ENCODE results near the gene RNU6-9. TPM values are rescaled to one million over a fixed set of nuclear protein-coding genes. Genes with fewer than 3 reads are reported as not detected.

The RNU6-9 gene
- total RNA-seq, 1 donor from 2014 or later, result not detected

DNA sequence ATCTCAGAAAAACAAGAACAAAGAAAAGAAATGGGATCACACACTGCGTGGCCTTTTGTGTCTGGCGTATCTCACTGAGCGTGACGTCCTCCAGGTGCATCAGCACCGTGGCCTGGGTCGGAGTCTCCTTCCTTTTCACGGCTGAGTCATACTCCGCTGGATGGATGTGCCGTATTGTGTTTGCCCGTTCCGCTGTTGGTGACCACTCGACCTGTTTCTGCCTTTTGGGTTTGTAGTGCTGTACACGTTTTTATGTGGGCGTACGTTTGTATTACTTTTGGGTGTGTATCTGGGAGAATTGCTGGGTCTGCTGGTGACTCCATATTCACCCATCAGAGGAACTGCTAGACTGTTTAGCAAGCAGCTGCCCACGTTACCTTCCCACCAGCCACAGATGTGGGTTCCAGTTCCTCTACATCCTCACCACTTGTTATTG lies 44.0 kb downstream of the RNU6-9 start:
- DNase-seq, result no peak

GRCh38 chr19:938233-938923 lies 45.1 kb downstream of the RNU6-9 start:
- no peak for DNase-seq

- no peak for DNase-seq
These were observed 46.2 kb downstream of the RNU6-9 start for GRCh38 chr19:939439-939838.

DNA sequence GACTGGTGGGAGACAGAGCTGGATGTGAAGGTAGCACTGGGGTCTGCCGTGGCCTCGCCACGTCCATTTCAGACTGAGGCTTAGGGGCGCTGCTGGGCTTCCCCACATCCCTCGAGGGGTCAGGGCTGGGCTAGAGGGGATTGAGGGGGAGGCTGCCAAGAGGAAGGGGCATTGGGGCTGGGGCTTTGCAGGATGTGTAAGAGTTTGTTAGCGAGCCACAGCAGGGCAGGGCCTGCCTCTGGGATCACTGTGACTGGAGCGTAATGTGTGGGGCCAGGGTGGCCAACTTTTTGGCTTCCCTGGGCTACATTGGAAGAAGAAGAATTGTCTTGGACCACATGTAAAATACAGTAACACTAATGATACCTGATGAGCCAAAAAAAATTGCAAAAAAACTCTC lies 46.6 kb downstream of the RNU6-9 start:
- DNase-seq, result no peak

DNA sequence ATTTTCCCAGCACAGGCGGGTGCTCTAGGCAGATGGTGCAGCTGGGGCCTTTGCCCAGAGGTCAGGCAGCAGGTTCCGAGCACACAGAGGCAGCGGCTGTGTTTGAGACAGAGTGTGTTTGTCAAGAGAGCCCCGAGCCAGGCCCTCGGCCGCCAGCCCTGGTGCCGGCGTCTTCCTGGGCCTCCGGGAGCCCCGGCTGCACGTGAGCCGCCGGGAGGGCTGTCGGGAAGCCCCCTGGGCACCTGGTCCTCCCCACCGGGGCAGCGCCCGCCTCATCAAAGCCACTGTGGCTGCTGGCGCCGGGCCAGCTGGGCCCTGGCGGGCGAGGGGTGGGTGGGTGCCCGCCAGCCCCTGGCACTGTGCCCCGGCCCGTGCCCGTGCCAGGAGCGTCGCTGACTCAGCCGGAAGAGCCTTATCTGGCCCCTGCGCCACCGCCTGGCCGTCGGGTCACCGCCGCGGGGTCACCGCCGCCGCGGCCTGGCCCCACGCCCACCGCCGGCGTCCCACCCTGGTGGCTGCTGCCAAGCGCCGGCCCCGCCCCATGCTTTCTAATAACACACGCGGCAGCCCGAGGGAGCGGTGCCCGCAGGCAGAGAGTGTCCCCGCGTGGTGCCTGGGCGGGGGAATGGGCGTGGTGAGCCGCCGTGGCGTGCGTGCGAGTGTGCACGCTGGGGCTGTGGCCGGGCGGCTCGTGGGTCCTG lies 47.5 kb downstream of the RNU6-9 start:
- DNase-seq, result peak; percentile 72

GRCh38 chr19:941292-942132 lies 48.2 kb downstream of the RNU6-9 start:
- DNase-seq, result no peak

GRCh38 chr19:942133-942645 lies 48.9 kb downstream of the RNU6-9 start:
- DNase-seq, result peak; percentile 69

Other genes starting within 250 kb of the RNU6-9 start
- 25.0 and 38.8 TPM in 2 replicates for gene RNF126, start 230.3 kb upstream of the RNU6-9 start, total RNA-seq
- 7.1 and 8.8 TPM in 2 replicates for gene FSTL3, start 217.1 kb upstream of the RNU6-9 start, total RNA-seq
- gene PRSS57, start 198.0 kb upstream of the RNU6-9 start, total RNA-seq, result not detected in 2 replicates
- 56.3 and 109 TPM in 2 replicates for gene PALM, start 184.5 kb upstream of the RNU6-9 start, total RNA-seq
- 0.05 TPM in 1 of 2 replicates, not detected in the other for gene MISP, start 142.4 kb upstream of the RNU6-9 start, total RNA-seq
- 123 and 212 TPM in 2 replicates for gene PTBP1, start 96.0 kb upstream of the RNU6-9 start, total RNA-seq
- under 0.01 TPM in 1 of 2 replicates, not detected in the other for gene PLPPR3, start 71.5 kb upstream of the RNU6-9 start, total RNA-seq
- gene AZU1, start 65.6 kb upstream of the RNU6-9 start, total RNA-seq, result not detected in 2 replicates
- gene PRTN3, start 52.5 kb upstream of the RNU6-9 start, total RNA-seq, result not detected in 2 replicates
- gene ELANE, start 41.2 kb upstream of the RNU6-9 start, total RNA-seq, result not detected in 2 replicates
- 2.5 TPM in 1 of 2 replicates, not detected in the other for gene CFD, start 33.8 kb upstream of the RNU6-9 start, total RNA-seq
- gene MED16, start 297 bp upstream of the RNU6-9 start, total RNA-seq, result 40.5 and 64.0 TPM in 2 replicates
- gene R3HDM4, start 19.7 kb downstream of the RNU6-9 start, total RNA-seq, result 36.9 and 47.0 TPM in 2 replicates
- not detected in 2 replicates for gene KISS1R, start 23.8 kb downstream of the RNU6-9 start, total RNA-seq
- 9.0 and 9.7 TPM in 2 replicates for gene ARID3A, start 32.6 kb downstream of the RNU6-9 start, total RNA-seq
- gene WDR18, start 90.9 kb downstream of the RNU6-9 start, total RNA-seq, result 69.9 and 83.3 TPM in 2 replicates
- gene GRIN3B, start 106.9 kb downstream of the RNU6-9 start, total RNA-seq, result 0.28 and 1.0 TPM in 2 replicates
- gene TMEM259, start 127.6 kb downstream of the RNU6-9 start, total RNA-seq, result 67.2 and 78.9 TPM in 2 replicates
- gene RNU6-2, start 128.0 kb downstream of the RNU6-9 start, total RNA-seq, result not detected in 2 replicates
- gene CNN2, start 133.1 kb downstream of the RNU6-9 start, total RNA-seq, result 108 and 253 TPM in 2 replicates
- 9.4 and 10.0 TPM in 2 replicates for gene ABCA7, start 146.6 kb downstream of the RNU6-9 start, total RNA-seq
- gene ARHGAP45, start 173.7 kb downstream of the RNU6-9 start, total RNA-seq, result 40.3 and 55.5 TPM in 2 replicates
- 71.5 and 193 TPM in 2 replicates for gene POLR2E, start 201.9 kb downstream of the RNU6-9 start, total RNA-seq
- 281 and 591 TPM in 2 replicates for gene GPX4, start 210.5 kb downstream of the RNU6-9 start, total RNA-seq

Measured in dermis blood vessel endothelial cell (primary cell).